NCI-H2107 (cell line): ENCODE results near the gene DHRS9.
A peak's percentile ranks its signal among the peaks of the same experiment; 100 is the strongest.
"Not testable (repeated sequence)": the region's sequence is repeated elsewhere in the genome, so short reads cannot be mapped to it uniquely, and the experiment has no call there.

Source experiments
- DNase-seq: peaks from one replicate; lab custom pipeline; 2025; lab: John Stamatoyannopoulos, UW

Gene DHRS9

GRCh38 chr2:169095621-169096105, 26.3 kb downstream of the DHRS9 start:
- no peak for DNase-seq

DNA sequence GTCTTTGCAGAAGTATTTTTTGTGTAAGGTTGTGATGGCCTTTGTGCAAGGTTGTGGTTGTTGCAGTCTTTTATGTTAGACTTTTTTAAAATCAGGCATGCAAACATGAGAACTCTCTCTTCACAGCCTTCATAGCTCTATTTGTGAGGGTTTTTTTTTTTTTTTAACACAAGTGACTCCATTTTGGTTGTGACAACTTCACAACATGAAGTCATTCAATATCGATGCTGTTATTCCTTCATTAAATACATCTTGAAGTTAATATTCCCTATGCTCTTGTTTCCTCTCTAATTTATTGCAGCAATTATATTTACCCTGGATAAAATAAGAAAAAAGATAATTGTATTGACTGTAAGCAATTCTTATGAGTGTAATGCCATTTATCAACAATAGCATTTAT, 35.5 kb downstream of the DHRS9 start:
- no peak for DNase-seq

- DNase-seq = no peak
Observed at GRCh38 chr2:169105476-169105875, 36.1 kb downstream of the DHRS9 start.

- DNase-seq = no peak
Observed at GRCh38 chr2:169106134-169106533, 36.8 kb downstream of the DHRS9 start.

- no peak for DNase-seq
Observed at GRCh38 chr2:169106563-169107545, 37.5 kb downstream of the DHRS9 start.

- DNase-seq = no peak
Observed at GRCh38 chr2:169107645-169108044, 38.3 kb downstream of the DHRS9 start.

DNA sequence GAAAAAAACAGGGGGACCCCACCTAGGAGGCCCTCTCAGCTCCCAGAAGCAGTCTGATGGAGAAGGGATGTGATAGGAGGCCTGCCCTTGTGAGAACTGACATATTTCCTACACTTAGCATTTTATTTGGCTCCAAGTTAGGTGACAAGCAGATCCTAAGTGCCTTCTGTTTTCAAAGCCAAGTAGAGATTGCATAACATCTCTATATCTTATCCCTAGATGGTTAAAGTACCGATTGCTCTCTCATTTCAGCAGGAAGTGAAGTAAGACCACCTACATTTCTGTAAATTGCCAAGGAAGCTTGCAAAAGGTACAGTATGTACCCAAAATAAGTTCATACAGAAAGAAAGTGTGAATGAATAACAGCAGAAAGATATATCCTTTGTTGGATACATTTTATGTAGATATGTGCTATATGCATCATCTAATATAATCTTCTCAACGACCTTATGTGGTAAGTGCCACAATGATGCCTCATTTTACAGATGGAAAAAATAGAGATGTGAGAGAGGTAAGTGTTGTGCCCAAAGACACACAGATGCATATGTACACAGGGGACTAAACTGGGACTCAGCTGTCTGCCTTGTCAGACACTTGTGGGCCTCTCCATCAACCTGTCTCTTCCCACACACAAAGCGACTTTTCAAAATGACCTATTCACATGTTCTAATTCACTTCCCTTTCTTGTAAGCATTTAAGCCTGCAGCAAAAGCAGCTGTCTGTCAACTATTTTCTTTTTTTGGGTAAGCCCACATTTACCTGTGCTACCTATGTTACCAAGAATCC, 38.9 kb downstream of the DHRS9 start:
- DNase-seq = no peak

DNA sequence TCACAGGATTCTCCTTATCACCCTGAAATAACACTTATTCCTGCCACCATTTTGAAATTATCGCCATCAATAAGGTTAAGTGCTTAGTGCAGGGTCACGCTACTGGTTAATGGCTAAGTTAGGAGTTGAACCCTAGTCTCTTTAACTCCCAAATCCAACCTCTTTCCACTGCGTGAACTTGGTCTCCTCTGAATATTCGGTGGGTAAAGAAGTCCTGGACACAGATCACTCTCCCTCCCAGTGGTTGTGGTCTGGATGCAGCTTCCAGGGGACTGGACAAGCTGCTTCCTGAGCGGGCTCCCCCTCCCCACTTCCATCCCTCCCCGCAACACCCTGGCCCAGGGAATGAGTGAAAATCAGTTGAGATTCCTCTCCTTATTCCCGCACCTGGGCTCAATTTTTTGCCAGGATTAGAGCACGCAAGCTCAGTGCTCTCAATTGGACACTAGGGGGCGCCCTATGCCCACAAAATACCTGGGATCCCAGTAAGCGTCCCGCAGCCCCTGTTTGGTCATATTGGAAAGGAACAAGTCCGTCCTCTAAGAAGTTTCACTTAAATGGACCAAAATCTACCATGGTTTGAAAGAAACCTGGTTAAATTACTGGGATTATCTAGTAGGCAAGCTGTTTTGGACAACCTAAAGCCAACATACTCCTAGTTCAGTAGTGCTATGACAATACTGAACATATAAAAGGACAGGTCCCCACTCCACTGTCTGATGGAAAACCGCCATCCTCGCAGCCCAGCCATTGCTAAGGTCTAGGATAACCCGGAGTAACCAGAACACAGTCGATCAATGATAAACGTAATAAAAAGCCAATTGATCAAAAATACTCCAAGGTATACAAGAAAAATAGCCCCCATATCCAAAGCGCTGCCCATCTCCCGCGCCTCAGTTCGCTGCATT, 40.4 kb downstream of the DHRS9 start:
- DNase-seq = peak; percentile 76

- DNase-seq = no peak
Observed at GRCh38 chr2:169110419-169110818, 41.1 kb downstream of the DHRS9 start.

DNA sequence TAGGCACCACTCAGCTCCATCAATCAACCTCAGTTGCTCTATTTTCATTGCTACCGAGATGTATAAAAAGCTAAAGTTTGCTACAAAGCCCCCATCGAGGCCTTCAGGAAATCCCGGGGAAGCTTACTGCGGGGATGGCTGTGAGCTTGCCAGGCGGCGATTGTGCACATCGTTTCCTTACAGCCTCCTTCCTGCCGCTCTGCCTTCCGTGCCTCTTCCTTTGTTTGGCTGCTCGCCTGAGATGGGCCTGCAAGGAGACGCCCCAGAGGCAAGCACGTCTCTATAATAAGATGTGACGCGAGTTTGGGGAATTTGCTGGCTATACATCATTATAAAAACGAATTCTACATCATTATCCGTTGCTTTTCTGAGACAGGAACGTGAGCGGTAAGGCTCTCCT, 41.6 kb downstream of the DHRS9 start:
- DNase-seq = no peak

GRCh38 chr2:169112841-169113240, 43.5 kb downstream of the DHRS9 start:
- no peak for DNase-seq

DNA sequence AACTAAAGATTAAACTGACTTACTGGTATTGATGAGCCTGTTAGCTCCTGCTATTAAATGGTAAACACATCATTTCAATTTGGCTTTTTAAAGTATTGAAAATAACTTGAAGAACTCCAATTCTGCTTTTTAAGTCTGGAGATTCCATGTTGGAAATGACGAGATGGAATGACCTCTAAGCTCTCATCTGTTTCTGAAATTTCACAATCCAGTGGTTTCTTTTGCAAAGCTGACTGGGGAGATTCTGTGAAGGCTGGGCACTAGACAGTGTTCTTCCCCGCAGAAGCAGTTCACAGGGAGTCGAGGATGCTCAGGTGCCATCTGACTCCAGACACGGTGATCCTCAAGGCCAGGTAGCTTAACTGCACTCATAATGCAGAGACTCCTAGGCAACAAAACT, 44.7 kb downstream of the DHRS9 start:
- DNase-seq = no peak

GRCh38 chr2:169116327-169116726, 47.0 kb downstream of the DHRS9 start:
- DNase-seq = no peak

DNA sequence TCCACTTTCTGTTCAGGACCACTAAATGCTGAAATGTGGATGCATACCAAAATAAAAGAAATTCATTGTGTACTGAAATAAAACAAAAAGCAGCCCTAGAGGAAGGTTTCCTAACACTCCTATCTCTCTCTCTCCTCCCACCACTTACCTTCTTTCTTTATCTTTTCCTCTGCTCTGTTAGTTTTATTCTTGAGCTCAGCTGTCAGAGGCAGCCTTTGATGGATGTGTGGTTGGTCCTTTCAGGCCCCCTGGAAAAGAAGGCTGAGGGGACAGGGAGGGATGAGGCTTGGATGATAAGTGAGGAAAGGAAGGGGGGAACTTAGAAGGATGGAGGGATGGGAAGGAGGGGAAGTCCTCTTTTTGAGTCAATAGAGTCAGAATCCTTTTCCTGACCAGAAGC, 47.6 kb downstream of the DHRS9 start:
- no peak for DNase-seq

GRCh38 chr2:169118060-169118459, 48.7 kb downstream of the DHRS9 start:
- no peak for DNase-seq

- no peak for DNase-seq
Observed at GRCh38 chr2:169119123-169119760, 49.9 kb downstream of the DHRS9 start.

DNA sequence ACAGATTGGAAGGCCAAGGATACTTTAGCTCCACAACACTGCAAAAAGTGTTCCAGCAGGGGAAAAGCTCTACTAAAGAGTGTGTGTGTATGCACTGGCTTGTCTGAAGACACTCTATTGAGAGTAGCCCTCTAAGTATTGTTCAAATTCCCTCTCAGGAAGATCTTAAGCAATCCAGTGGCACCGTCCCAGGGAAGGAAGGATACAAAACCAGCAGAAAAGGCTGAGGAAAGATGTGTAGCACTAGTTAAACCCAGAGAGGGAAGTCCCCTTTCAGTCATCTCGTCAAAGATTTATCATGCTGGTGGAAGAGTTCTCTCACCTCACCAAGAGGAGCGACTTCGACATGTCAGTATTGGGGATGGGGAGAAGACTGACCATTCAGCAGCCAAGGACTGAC, 50.5 kb downstream of the DHRS9 start:
- DNase-seq = no peak

DNA sequence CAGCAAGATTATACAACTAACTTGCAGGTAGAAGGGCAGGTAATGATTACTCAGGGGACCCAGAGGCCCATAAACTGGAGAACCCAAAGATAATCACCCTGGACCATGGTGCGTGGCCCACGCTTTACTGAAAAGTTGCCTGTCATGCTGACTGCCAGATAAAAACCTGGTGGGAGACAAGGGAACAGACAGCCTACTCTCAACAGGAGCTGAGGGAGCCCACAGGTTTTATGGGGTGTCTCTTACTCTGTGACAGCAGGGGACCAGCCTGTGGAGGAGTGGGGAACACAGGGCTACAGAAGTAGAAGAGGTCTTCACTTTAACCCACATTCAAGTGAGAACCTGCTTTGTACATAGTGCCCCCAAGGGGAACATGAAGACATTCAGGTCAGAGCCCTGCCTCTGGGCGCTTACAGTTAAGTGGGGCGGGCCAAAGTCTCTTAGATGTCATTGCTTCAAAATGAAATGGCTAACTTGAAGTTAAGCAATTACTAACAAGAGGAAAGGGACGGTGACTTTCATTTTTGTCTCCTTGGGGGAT, 60.4 kb downstream of the DHRS9 start:
- DNase-seq = no peak

DNA sequence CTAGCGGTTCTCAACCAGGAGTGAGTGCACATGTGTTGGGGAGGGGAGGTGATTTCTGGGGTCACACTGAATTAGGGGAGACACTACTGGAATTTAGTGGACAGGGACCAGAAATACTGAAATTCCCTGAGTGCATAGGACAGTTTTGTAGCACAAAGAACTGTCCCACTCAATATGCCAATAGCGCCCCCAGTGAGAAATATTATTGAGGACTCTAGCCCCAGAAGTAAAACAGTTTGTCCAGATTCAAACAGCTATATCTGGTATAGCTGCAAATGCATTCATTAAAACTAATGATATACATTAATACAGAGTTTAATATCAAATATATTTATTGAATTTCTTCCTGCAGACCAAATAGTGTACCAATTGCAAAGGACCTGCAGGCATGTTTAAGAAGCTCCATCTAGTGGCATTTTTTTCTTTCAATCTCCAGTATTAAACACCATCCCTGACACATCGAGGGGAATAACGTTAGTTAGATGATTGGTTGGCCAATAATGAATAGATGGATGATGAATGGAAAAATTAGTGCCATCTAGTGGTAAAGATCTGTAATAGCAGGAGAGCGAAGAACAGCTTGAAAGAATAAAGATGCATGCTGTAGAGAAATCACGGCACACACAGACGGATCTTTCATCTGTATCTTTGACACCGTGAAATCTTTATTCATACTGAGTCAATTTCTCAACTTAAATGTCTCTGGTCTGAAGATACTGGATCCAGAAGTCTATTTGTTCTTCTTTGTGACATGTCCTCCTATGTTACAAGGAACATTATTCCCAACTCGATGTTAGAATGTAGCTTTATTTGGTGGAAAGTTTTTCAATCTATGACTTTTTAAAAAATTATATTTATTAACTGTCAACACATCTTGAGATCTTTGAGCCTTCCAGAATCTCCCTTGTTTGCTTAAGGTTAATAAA, 62.5 kb downstream of the DHRS9 start:
- peak; percentile 2 for DNase-seq

DNA sequence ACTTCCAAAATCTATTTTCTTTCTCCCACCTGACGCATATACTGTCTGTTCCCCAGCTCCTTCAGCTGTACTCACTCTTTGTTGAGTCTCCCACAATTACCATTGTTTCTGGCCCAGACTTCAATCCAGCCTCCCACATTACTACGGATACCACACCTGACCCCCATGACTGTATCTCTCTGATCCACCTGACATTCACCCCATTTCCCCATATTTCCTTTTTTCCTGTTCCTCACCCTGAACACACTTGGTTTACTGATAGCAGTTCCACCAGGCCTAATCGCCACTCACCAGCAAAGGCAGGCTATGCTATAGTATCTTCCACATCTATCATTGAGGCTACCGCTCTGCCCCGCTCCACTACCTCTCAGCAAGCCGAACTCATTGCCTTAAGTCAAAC, 64.9 kb downstream of the DHRS9 start:
- DNase-seq = not testable (repeated sequence)
